Measurements from ENCODE around the gene PCDHGA1.
"Not testable (repeated sequence)": the region's sequence is repeated elsewhere in the genome, so short reads cannot be mapped to it uniquely, and the experiment has no call there.

The PCDHGA1 gene

DNA sequence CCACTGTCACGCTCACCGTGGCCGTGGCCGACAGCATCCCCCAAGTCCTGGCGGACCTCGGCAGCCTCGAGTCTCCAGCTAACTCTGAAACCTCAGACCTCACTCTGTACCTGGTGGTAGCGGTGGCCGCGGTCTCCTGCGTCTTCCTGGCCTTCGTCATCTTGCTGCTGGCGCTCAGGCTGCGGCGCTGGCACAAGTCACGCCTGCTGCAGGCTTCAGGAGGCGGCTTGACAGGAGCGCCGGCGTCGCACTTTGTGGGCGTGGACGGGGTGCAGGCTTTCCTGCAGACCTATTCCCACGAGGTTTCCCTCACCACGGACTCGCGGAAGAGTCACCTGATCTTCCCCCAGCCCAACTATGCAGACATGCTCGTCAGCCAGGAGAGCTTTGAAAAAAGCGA is 102.4 kb downstream of the PCDHGA1 start:
- H2BK12ac ChIP-seq (ENCODE audit: low read length); H4K91ac ChIP-seq (ENCODE audit: low read depth, low read length, poor library complexity); H2AFZ ChIP-seq (ENCODE audit: low read length); H2AK5ac ChIP-seq (ENCODE audit: low read depth, low read length); H3K18ac ChIP-seq (ENCODE audit: low read length); H4K8ac ChIP-seq (ENCODE audit: low read depth, low read length); H3K4me1 ChIP-seq (ENCODE audit: control insufficient read depth in 2 of 2, insufficient read depth in 1 of 2, low read depth in 1 of 2, low read length in 2 of 2); H3K4me3 ChIP-seq (ENCODE audit: low read length in 2 of 2); DNase-seq (ENCODE audit: low spot score); H2BK120ac ChIP-seq (ENCODE audit: low read depth, low read length); H3K27me3 ChIP-seq (ENCODE audit: control insufficient read depth in 3 of 3, insufficient read depth in 3 of 3, low read depth in 1 of 3, low read length in 3 of 3); H2BK15ac ChIP-seq (ENCODE audit: low read length); H3K23ac ChIP-seq (ENCODE audit: low read depth, low read length, poor library complexity); H3K4ac ChIP-seq (ENCODE audit: low read length); H3K27ac ChIP-seq (replicated peaks; ENCODE audit: low read length); H3K4me2 ChIP-seq (ENCODE audit: insufficient read depth, low read length, poor library complexity, severe bottlenecking); H3K14ac ChIP-seq (ENCODE audit: low read length); H3K9ac ChIP-seq (ENCODE audit: low read depth, low read length, poor library complexity); H2BK5ac ChIP-seq (ENCODE audit: low read length): not testable (repeated sequence)
- Histone ChIP-seq H3K79me1 (ENCODE audit: low read depth, low read length) (peaks cover 10% of the 10 kb centered on the region), H3K36me3 (replicated peaks in 1 of 2; ENCODE audit: control insufficient read depth in 2 of 2, insufficient read depth in 2 of 2, low read length in 2 of 2) (peaks cover 17 to 31% of the 10 kb centered on the region in 2 donors), H3K9me3 (replicated peaks in 1 of 2; ENCODE audit: control insufficient read depth in 2 of 2, insufficient read depth in 1 of 2, low read depth in 1 of 2, low read length in 2 of 2) (peaks cover 33 to 63% of the 10 kb centered on the region in 2 donors)
- no CpG with 5 or more reads among the region's 29 CpGs for WGBS, 2 donors (ENCODE audit: extremely low coverage in 2 of 2, insufficient read length in 2 of 2, insufficient replicate concordance in 1 of 2)

GRCh38 chr5:141434006-141434405 is 103.7 kb downstream of the PCDHGA1 start:
- H2AK5ac ChIP-seq (ENCODE audit: low read depth, low read length): no peak overlapping the region
- no peak overlapping the region for H3K4me2 ChIP-seq (ENCODE audit: insufficient read depth, low read length, poor library complexity, severe bottlenecking)
- no peak overlapping the region for H2BK5ac ChIP-seq (ENCODE audit: low read length)
- no peaks in the 10 kb centered on the region for H3K4me1 ChIP-seq (ENCODE audit: control insufficient read depth in 2 of 2, insufficient read depth in 1 of 2, low read depth in 1 of 2, low read length in 2 of 2)
- WGBS, 2 donors (ENCODE audit: extremely low coverage in 2 of 2, insufficient read length in 2 of 2, insufficient replicate concordance in 1 of 2): no CpG with 5 or more reads among the region's 2 CpGs
- H2AFZ ChIP-seq (ENCODE audit: low read length): no peak overlapping the region
- H3K18ac ChIP-seq (ENCODE audit: low read length): no peak overlapping the region
- H3K27ac ChIP-seq (replicated peaks; ENCODE audit: low read length): no peak overlapping the region
- no peak overlapping the region for H3K14ac ChIP-seq (ENCODE audit: low read length)
- no peak for DNase-seq (ENCODE audit: low spot score)
- H4K8ac ChIP-seq (ENCODE audit: low read depth, low read length): no peak overlapping the region
- no peak overlapping the region for H3K9ac ChIP-seq (ENCODE audit: low read depth, low read length, poor library complexity)
- H3K23ac ChIP-seq (ENCODE audit: low read depth, low read length, poor library complexity): no peak overlapping the region
- H2BK120ac ChIP-seq (ENCODE audit: low read depth, low read length): no peak overlapping the region
- H3K4ac ChIP-seq (ENCODE audit: low read length): no peak overlapping the region
- no peak overlapping the region for H4K91ac ChIP-seq (ENCODE audit: low read depth, low read length, poor library complexity)
- peaks cover 12 to 25% of the 10 kb centered on the region in 2 donors for H3K36me3 ChIP-seq (replicated peaks in 1 of 2; ENCODE audit: control insufficient read depth in 2 of 2, insufficient read depth in 2 of 2, low read length in 2 of 2)
- peaks cover 8% of the 10 kb centered on the region for H3K79me1 ChIP-seq (ENCODE audit: low read depth, low read length)
- peaks cover 27 to 57% of the 10 kb centered on the region in 2 donors for H3K9me3 ChIP-seq (replicated peaks in 1 of 2; ENCODE audit: control insufficient read depth in 2 of 2, insufficient read depth in 1 of 2, low read depth in 1 of 2, low read length in 2 of 2)
- H3K4me3 ChIP-seq (ENCODE audit: low read length in 2 of 2): no peak overlapping the region
- no peak overlapping the region for H2BK15ac ChIP-seq (ENCODE audit: low read length)
- H3K27me3 ChIP-seq (ENCODE audit: control insufficient read depth in 3 of 3, insufficient read depth in 3 of 3, low read depth in 1 of 3, low read length in 3 of 3): no peaks in the 10 kb centered on the region
- no peak overlapping the region for H2BK12ac ChIP-seq (ENCODE audit: low read length)

DNA sequence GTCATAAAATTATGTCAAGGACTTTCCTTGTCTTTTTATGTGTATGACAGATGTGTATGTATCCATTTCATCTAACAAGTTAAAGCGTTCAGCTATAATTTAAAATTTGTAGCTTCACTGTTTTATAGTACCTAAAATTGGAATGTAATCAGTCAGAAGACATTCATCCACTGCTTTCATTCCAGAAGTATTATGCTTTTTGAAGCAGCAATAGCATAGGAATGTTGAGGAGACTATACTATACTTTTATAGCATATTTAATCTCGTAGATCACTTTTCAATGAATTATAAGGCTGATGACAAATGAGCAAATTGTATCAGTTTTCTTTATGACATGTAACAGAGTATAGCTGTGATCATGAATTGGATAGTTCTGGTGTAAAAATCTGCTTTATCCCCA is 106.9 kb downstream of the PCDHGA1 start:
- Histone ChIP-seq H3K9me3 (replicated peaks in 1 of 2; ENCODE audit: control insufficient read depth in 2 of 2, insufficient read depth in 1 of 2, low read depth in 1 of 2, low read length in 2 of 2) (peaks cover 24 to 44% of the 10 kb centered on the region in 2 donors), H3K4me3 (ENCODE audit: low read length in 2 of 2) (no peak overlapping the region), H3K79me1 (ENCODE audit: low read depth, low read length) (peaks cover 7% of the 10 kb centered on the region), H2AK5ac (ENCODE audit: low read depth, low read length) (no peak overlapping the region), H3K27ac (replicated peaks; ENCODE audit: low read length) (no peak overlapping the region), H4K8ac (ENCODE audit: low read depth, low read length) (no peak overlapping the region), H3K27me3 (ENCODE audit: control insufficient read depth in 3 of 3, insufficient read depth in 3 of 3, low read depth in 1 of 3, low read length in 3 of 3) (no peaks in the 10 kb centered on the region), H4K91ac (ENCODE audit: low read depth, low read length, poor library complexity) (no peak overlapping the region), H2AFZ (ENCODE audit: low read length) (no peak overlapping the region), H3K23ac (ENCODE audit: low read depth, low read length, poor library complexity) (no peak overlapping the region), H2BK120ac (ENCODE audit: low read depth, low read length) (no peak overlapping the region), H3K18ac (ENCODE audit: low read length) (no peak overlapping the region), H3K4me1 (ENCODE audit: control insufficient read depth in 2 of 2, insufficient read depth in 1 of 2, low read depth in 1 of 2, low read length in 2 of 2) (no peaks in the 10 kb centered on the region), H3K4me2 (ENCODE audit: insufficient read depth, low read length, poor library complexity, severe bottlenecking) (no peak overlapping the region), H3K14ac (ENCODE audit: low read length) (no peak overlapping the region), H3K36me3 (replicated peaks in 1 of 2; ENCODE audit: control insufficient read depth in 2 of 2, insufficient read depth in 2 of 2, low read length in 2 of 2) (peaks cover 10 to 17% of the 10 kb centered on the region in 2 donors), H3K9ac (ENCODE audit: low read depth, low read length, poor library complexity) (no peak overlapping the region), H2BK15ac (ENCODE audit: low read length) (no peak overlapping the region), H2BK5ac (ENCODE audit: low read length) (no peak overlapping the region), H2BK12ac (ENCODE audit: low read length) (no peak overlapping the region), H3K4ac (ENCODE audit: low read length) (no peak overlapping the region)
- no peak for DNase-seq (ENCODE audit: low spot score)
- WGBS, 2 donors (ENCODE audit: extremely low coverage in 2 of 2, insufficient read length in 2 of 2, insufficient replicate concordance in 1 of 2): no CpG with 5 or more reads among the region's 2 CpGs

DNA sequence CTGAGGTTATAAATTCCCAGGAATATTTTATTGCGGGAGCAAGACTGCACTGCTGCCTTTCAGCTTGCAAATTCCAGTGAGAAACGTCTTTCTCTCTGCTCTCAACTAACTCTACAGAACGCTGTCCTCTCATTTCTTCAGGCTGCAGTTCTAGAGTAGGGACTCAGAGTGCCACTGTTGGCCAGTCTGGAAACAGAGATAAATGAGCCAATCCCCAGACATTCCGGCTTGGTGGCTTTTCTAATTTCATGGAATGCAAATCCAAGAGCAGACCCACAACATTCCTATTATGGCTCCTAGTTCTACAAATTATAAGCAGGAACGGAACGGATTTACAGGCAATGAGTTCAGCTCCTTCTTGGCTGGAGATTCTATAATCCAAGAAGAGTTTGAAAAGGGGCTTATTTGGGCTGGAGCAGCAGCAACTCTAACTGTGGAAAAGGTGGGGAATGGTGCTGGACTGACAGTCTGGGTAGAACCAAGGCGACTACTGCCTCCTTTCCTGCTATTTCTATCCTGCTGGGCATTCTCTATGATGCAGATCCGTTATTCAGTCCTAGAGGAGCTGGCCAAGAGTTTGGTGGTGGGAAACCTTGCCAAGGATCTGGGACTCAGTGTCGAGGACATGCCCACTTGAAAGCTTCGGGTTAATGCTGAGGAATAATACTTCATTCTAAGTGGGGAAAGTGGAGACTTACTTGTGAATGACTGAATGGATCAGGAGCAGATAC is 109.3 kb downstream of the PCDHGA1 start:
- H3K9me3 ChIP-seq (replicated peaks in 1 of 2; ENCODE audit: control insufficient read depth in 2 of 2, insufficient read depth in 1 of 2, low read depth in 1 of 2, low read length in 2 of 2): peaks cover 18 to 37% of the 10 kb centered on the region in 2 donors
- H3K27ac ChIP-seq (replicated peaks; ENCODE audit: low read length): no peak overlapping the region
- no peak overlapping the region for H2BK15ac ChIP-seq (ENCODE audit: low read length)
- DNase-seq (ENCODE audit: low spot score): no peak
- no CpG with 5 or more reads among the region's 10 CpGs for WGBS, 2 donors (ENCODE audit: extremely low coverage in 2 of 2, insufficient read length in 2 of 2, insufficient replicate concordance in 1 of 2)
- no peaks in the 10 kb centered on the region for H3K27me3 ChIP-seq (ENCODE audit: control insufficient read depth in 3 of 3, insufficient read depth in 3 of 3, low read depth in 1 of 3, low read length in 3 of 3)
- H3K79me1 ChIP-seq (ENCODE audit: low read depth, low read length): peaks cover 5% of the 10 kb centered on the region
- H3K4me1 ChIP-seq (ENCODE audit: control insufficient read depth in 2 of 2, insufficient read depth in 1 of 2, low read depth in 1 of 2, low read length in 2 of 2): no peaks in the 10 kb centered on the region
- no peak overlapping the region for H2AK5ac ChIP-seq (ENCODE audit: low read depth, low read length)
- no peak overlapping the region for H3K18ac ChIP-seq (ENCODE audit: low read length)
- H4K91ac ChIP-seq (ENCODE audit: low read depth, low read length, poor library complexity): no peak overlapping the region
- no peak overlapping the region for H2BK5ac ChIP-seq (ENCODE audit: low read length)
- H3K23ac ChIP-seq (ENCODE audit: low read depth, low read length, poor library complexity): no peak overlapping the region
- no peak overlapping the region for H2BK12ac ChIP-seq (ENCODE audit: low read length)
- H3K9ac ChIP-seq (ENCODE audit: low read depth, low read length, poor library complexity): no peak overlapping the region
- H3K4me3 ChIP-seq (ENCODE audit: low read length in 2 of 2): no peak overlapping the region
- peaks cover 10 to 17% of the 10 kb centered on the region in 2 donors for H3K36me3 ChIP-seq (replicated peaks in 1 of 2; ENCODE audit: control insufficient read depth in 2 of 2, insufficient read depth in 2 of 2, low read length in 2 of 2)
- no peak overlapping the region for H3K4ac ChIP-seq (ENCODE audit: low read length)
- no peak overlapping the region for H2BK120ac ChIP-seq (ENCODE audit: low read depth, low read length)
- no peak overlapping the region for H2AFZ ChIP-seq (ENCODE audit: low read length)
- H4K8ac ChIP-seq (ENCODE audit: low read depth, low read length): no peak overlapping the region
- no peak overlapping the region for H3K14ac ChIP-seq (ENCODE audit: low read length)
- H3K4me2 ChIP-seq (ENCODE audit: insufficient read depth, low read length, poor library complexity, severe bottlenecking): no peak overlapping the region

Measured in neuronal stem cell (in vitro differentiated cells).